Mesendoderm (in vitro differentiated cells): ENCODE data around the gene PLA2G4E.

Source experiments
- DNase-seq: peaks from one replicate; pipeline ENCODE4 v3.0.0; 2013
- H2AK5ac ChIP-seq: 2 replicates; pipeline ENCODE4 v1.6.1; 2013; ENCODE audit warnings: low read length, inconsistent platforms
- H2BK120ac ChIP-seq: 2 replicates; pipeline ENCODE4 v1.6.1; 2013; ENCODE audit warnings: low read depth, mild to moderate bottlenecking, low read length, moderate library complexity, mixed read lengths
- H2BK15ac ChIP-seq: replicated peaks from 2 replicates; pipeline ENCODE4 v1.6.1; 2013; ENCODE audit warnings: low read depth, mild to moderate bottlenecking, moderate library complexity
- H2BK5ac ChIP-seq: 2 replicates; pipeline ENCODE4 v1.6.1; 2013; ENCODE audit warnings: low read length, inconsistent platforms
- H3K18ac ChIP-seq: 2 replicates; pipeline ENCODE4 v1.6.1; 2013; ENCODE audit warnings: mild to moderate bottlenecking, low read length, mixed read lengths
- H3K23ac ChIP-seq: one replicate; pipeline ENCODE4 v1.6.1; 2013; ENCODE audit warnings: low read length
- H3K27ac ChIP-seq: 2 replicates; pipeline ENCODE4 v1.5.1; 2013; ENCODE audit warnings: low read depth, mild to moderate bottlenecking, inconsistent platforms, low read length, moderate library complexity
- H3K27me3 ChIP-seq: 2 replicates; pipeline ENCODE4 v1.6.1; 2013; ENCODE audit warnings: low read length, control low read depth, mild to moderate bottlenecking, inconsistent platforms; ENCODE audit not compliant: insufficient read depth, poor library complexity
- H3K36me3 ChIP-seq: 2 replicates; pipeline ENCODE4 v1.6.1; 2013; ENCODE audit warnings: low read length, inconsistent platforms; ENCODE audit not compliant: control insufficient read depth, insufficient read depth
- H3K4ac ChIP-seq: one replicate; pipeline ENCODE4 v1.6.1; 2013; ENCODE audit warnings: low read depth, mild to moderate bottlenecking, low read length, moderate library complexity
- H3K4me1 ChIP-seq: 2 replicates; pipeline ENCODE4 v1.6.1; 2013; ENCODE audit warnings: low read depth, low read length, inconsistent platforms; ENCODE audit not compliant: control insufficient read depth
- H3K4me2 ChIP-seq: 2 replicates; pipeline ENCODE4 v1.6.1; 2013; ENCODE audit warnings: low read length
- H3K4me3 ChIP-seq: 2 replicates; pipeline ENCODE4 v1.5.1; 2013; ENCODE audit warnings: mild to moderate bottlenecking, low read length
- H3K56ac ChIP-seq: one replicate; pipeline ENCODE4 v1.6.1; 2013; ENCODE audit warnings: low read length
- H3K79me1 ChIP-seq: 2 replicates; pipeline ENCODE4 v1.6.1; 2013; ENCODE audit warnings: low read length, inconsistent platforms
- H3K79me2 ChIP-seq: 2 replicates; pipeline ENCODE4 v1.6.1; 2013; ENCODE audit warnings: mild to moderate bottlenecking, low read length; ENCODE audit not compliant: control insufficient read depth, insufficient read depth
- H3K9ac ChIP-seq: 2 replicates; pipeline ENCODE4 v1.6.1; 2013; ENCODE audit warnings: low read length, inconsistent platforms
- H4K5ac ChIP-seq: one replicate; pipeline ENCODE4 v1.6.1; 2013; ENCODE audit warnings: low read length
- H4K8ac ChIP-seq: one replicate; pipeline ENCODE4 v1.6.1; 2013; ENCODE audit warnings: low read depth, mild to moderate bottlenecking, control low read depth, low read length, moderate library complexity
- WGBS: extraction: QIAGEN DNeasy Blood & Tissue Kit; methylation state at CpG from one replicate; pipeline ENCODE4 v1.1.7; 2013; ENCODE audit warnings: low lambda C conversion rate, missing lambda C conversion rate; ENCODE audit not compliant: insufficient coverage; ENCODE audit errors: extremely low coverage; 5-methylcytosine and 5-hydroxymethylcytosine counted together

PLA2G4E gene

DNA sequence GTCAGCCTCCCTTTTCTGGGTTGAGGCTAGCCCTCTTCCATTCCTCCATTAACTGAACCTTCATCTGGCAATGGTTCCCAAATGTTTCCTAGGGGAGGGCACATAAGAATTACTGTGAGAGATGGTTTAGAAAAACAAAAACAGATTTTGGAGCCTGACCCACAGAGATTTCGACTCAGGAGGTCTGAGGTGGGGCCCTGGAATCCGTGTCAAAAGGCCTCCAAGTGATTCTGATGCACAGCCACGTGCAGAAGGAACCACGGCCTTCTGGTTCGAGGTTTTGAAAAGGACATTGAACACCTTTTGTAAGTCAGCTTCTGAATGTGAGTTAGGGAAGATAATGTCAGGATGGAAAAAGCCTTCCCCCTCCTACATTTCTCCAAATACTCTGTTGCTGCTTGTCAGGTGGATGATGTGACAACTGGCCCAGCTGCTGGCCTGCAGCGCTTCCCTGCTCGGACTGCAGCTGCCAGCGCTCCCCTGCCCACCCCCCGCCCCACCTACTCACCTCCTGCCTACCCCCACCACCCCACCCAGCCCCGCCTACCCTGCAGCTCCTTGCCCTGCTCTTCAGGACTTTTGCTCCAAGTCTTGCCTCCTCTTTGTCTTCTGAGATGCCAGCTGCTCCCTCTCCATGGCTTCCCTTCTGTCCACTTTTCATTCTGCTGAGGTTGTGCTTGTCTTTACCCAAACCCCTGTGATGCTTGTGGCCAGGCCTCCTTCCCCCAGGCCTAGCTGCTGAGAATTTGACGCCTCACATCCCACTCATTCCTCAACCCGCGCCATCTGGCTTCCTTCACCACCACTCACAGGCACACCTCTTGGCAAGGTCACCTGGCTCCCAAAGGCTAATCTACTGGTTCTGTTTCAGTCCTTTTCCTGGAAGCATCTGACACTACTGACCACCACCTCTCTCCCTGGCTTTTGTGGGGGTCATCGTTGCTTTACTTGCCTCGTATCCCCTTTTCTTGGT is 55.1 kb downstream of the PLA2G4E start:
- Histone ChIP-seq H3K23ac (no peak overlapping the region), H2BK120ac (no peak overlapping the region), H3K4ac (no peak overlapping the region), H3K56ac (peak overlapping the region; percentile 30), H4K8ac (no peak overlapping the region), H2BK5ac (no peak overlapping the region), H3K18ac (no peak overlapping the region), H3K36me3 (no peaks in the 10 kb centered on the region), H4K5ac (no peak overlapping the region), H3K9ac (no peak overlapping the region), H3K79me1 (peaks cover 11% of the 10 kb centered on the region), H3K27me3 (no peaks in the 10 kb centered on the region), H3K4me1 (peaks cover 13% of the 10 kb centered on the region), H2AK5ac (no peak overlapping the region), H3K4me3 (no peak overlapping the region), H2BK15ac (no peak overlapping the region), H3K4me2 (no peak overlapping the region), H3K27ac (no peak overlapping the region), H3K79me2 (peaks cover 39% of the 10 kb centered on the region)
- WGBS = no CpG with 5 or more reads among the region's 15 CpGs
- DNase-seq = peak; percentile 78

DNA sequence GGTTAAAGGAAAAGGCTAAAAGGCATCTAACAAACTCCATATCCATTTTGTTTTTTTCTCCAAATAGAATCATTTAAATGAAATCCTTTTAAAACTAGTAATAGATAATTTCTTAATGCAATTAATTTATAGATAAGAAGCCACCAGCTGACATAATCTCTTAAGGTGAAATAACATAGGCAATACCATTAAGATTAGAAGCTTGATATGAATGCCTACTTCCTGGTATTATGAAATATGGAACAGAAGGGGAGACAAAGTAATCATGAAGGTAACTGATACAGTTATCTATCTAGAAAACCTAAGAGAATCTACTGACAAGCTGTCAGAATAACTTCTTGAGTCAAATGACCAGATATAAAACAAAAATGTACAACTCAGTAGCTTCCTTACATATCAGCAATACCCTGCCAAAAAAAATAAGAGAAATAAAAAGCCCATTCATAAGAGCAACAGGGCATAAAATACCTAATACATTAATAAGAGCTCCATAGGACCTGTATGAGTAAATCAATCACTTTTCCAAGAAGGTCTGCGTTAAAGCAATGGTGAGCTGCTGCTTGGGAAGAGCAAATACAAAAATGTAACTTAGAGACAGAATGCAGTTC is 59.1 kb downstream of the PLA2G4E start:
- Histone ChIP-seq H3K4ac (no peak overlapping the region), H3K79me1 (peaks cover 15% of the 10 kb centered on the region), H3K36me3 (no peaks in the 10 kb centered on the region), H2BK5ac (no peak overlapping the region), H3K18ac (no peak overlapping the region), H3K27ac (no peak overlapping the region), H2AK5ac (no peak overlapping the region), H2BK15ac (no peak overlapping the region), H2BK120ac (no peak overlapping the region), H4K5ac (no peak overlapping the region), H3K56ac (no peak overlapping the region), H3K4me1 (peaks cover 7% of the 10 kb centered on the region), H3K9ac (no peak overlapping the region), H3K23ac (no peak overlapping the region), H4K8ac (no peak overlapping the region), H3K4me3 (no peak overlapping the region), H3K27me3 (no peaks in the 10 kb centered on the region), H3K79me2 (peaks cover 19% of the 10 kb centered on the region), H3K4me2 (no peak overlapping the region)
- DNase-seq = no peak
- WGBS = no CpG with 5 or more reads among the region's 1 CpG

DNA sequence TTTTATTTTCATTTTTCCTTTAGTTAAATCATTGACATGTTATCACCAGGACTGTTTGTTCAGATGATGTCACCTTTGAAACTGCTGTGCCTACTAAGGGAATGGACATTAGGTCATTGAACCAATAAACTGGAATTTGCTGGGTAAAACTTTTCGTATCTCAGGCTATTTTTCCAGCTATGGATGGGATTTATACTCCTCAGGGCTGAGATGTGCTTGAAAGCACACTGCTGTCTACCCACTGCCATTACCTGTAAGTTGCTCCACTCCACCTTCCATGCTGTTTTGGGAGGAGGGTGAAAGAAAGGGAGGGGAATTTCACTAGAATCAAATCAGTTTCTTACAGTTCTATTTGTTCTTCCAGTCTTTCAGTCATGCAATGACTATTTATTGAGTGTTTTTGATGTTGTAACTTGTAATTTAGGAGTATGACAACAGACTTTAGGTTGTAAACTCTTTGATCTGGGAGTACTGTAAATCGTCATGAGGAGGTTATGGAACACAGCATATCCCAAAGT is 59.8 kb downstream of the PLA2G4E start:
- Histone ChIP-seq H3K36me3 (no peaks in the 10 kb centered on the region), H3K27me3 (no peaks in the 10 kb centered on the region), H3K18ac (no peak overlapping the region), H3K4me1 (peaks cover 2% of the 10 kb centered on the region), H3K4me3 (no peak overlapping the region), H3K56ac (no peak overlapping the region), H3K4ac (no peak overlapping the region), H2BK120ac (no peak overlapping the region), H3K79me2 (peaks cover 13% of the 10 kb centered on the region), H3K23ac (no peak overlapping the region), H4K8ac (no peak overlapping the region), H4K5ac (no peak overlapping the region), H3K4me2 (no peak overlapping the region), H3K79me1 (peaks cover 9% of the 10 kb centered on the region), H2AK5ac (no peak overlapping the region), H3K27ac (no peak overlapping the region), H2BK5ac (no peak overlapping the region), H3K9ac (no peak overlapping the region), H2BK15ac (no peak overlapping the region)
- WGBS = no CpG with 5 or more reads among the region's 2 CpGs
- no peak for DNase-seq

DNA sequence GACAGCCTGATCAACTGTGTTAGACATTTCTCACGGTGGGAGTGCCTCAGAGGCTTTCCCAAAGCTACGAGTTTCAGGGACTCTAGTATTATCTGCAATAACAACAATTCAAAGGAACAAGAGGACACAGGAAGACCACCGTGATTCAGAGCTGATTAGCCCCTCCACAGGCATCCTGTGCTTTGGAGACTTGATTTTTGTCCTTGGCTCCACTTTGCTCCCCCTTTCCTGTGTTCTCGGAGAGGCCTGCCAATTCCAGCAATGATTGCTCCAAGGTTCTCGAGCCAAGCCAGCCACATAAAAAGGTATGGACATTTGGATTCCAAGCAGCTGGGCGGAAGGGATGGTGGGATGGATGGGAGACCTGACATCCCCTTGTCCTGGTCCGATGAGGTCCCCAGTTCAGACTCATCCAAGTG is 62.8 kb downstream of the PLA2G4E start:
- no peak overlapping the region for H3K23ac ChIP-seq
- no peak overlapping the region for H2AK5ac ChIP-seq
- H3K4me3 ChIP-seq = no peak overlapping the region
- H3K18ac ChIP-seq = no peak overlapping the region
- H3K36me3 ChIP-seq = peaks cover 5% of the 10 kb centered on the region
- H2BK15ac ChIP-seq = no peak overlapping the region
- H2BK5ac ChIP-seq = no peak overlapping the region
- no peak overlapping the region for H2BK120ac ChIP-seq
- no peak overlapping the region for H3K56ac ChIP-seq
- peaks cover 2% of the 10 kb centered on the region for H3K4me1 ChIP-seq
- no peak overlapping the region for H3K4me2 ChIP-seq
- no peaks in the 10 kb centered on the region for H3K27me3 ChIP-seq
- H3K79me2 ChIP-seq = peaks cover 14% of the 10 kb centered on the region
- H3K9ac ChIP-seq = no peak overlapping the region
- no peak overlapping the region for H4K8ac ChIP-seq
- no peak overlapping the region for H3K27ac ChIP-seq
- no peak overlapping the region for H3K4ac ChIP-seq
- no peak overlapping the region for H4K5ac ChIP-seq
- DNase-seq = no peak
- WGBS = no CpG with 5 or more reads among the region's 7 CpGs
- peaks cover 19% of the 10 kb centered on the region for H3K79me1 ChIP-seq

DNA sequence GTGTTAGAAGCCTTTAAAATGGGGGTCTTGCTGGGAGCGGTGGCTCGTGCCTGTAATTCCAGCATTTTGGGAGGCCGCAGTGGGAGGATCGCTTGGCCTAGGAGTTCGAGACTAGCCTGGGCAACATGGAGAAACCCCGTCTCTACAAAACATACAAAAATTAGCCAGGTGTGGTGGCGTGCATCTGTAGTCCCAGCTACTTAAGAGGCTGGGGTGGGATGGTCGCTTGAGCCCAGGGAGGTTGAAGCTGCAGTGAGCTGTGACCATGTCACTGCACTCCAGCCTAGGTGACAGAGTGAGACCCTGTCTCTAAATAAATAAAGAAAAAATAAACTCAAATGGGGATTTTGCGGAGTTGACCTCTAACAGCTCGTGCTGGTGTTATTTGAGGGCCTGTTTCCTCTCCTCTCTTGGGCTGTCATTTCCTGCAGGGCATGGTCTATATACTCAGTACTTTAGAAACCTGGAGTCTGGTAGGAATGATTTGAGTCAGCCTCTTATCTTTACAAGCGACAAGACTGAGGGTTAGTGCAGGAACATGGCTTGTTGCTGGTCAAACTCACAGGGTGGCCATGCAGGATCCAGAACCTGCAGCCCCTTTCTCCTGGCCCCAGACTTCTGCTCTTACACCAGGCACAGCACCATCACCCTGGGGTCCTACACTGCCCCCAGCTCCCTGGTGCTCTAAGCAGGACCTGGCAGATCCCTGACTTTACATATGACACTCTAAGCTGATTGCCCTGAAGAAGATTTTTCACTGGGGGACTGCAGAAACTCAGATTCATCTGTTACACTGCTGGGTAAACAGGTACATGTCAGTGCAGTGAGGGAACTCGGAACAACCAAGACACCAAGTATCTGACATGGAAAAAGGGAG is 63.6 kb downstream of the PLA2G4E start:
- Histone ChIP-seq H2BK120ac (no peak overlapping the region), H3K56ac (no peak overlapping the region), H2AK5ac (no peak overlapping the region), H3K4ac (no peak overlapping the region), H3K79me1 (peaks cover 19% of the 10 kb centered on the region), H3K4me2 (no peak overlapping the region), H3K27ac (no peak overlapping the region), H4K5ac (no peak overlapping the region), H4K8ac (no peak overlapping the region), H2BK15ac (no peak overlapping the region), H3K79me2 (peaks cover 14% of the 10 kb centered on the region), H2BK5ac (no peak overlapping the region), H3K27me3 (no peaks in the 10 kb centered on the region), H3K4me3 (no peak overlapping the region), H3K18ac (no peak overlapping the region), H3K36me3 (peaks cover 6% of the 10 kb centered on the region), H3K4me1 (peaks cover 2% of the 10 kb centered on the region), H3K9ac (no peak overlapping the region), H3K23ac (no peak overlapping the region)
- no peak for DNase-seq
- no CpG with 5 or more reads among the region's 12 CpGs for WGBS
